ENCODE data around the gene ANKRD60.
A peak's percentile ranks its signal among the peaks of the same experiment; 100 is the strongest.

Gene ANKRD60

DNA sequence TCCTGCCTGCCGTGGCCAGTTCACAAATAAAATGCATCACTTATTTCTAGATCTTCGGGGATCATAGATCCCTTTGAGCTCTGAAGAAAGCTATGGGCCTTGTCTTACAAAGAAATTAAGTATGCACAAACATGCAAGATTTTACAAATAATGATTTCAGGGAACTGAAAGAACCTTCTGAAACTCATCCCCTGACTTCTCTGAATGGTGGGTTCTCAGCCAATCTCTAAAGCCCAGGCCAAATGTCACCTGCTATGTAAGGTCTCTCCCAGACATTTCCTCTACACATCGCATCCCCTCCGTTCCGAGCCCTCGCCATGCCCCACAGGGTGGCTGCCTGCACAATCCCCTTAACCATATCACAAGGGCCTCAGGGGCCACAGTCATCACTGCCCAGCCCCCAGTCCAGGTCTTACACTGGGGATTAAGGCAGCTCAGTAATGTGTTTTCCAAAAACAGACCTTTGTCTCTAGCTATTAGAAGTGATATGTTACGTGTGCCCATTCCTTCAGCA is 16.1 kb upstream of the ANKRD60 start:
- no peak for DNase-seq (ENCODE audit: low spot score)

DNA sequence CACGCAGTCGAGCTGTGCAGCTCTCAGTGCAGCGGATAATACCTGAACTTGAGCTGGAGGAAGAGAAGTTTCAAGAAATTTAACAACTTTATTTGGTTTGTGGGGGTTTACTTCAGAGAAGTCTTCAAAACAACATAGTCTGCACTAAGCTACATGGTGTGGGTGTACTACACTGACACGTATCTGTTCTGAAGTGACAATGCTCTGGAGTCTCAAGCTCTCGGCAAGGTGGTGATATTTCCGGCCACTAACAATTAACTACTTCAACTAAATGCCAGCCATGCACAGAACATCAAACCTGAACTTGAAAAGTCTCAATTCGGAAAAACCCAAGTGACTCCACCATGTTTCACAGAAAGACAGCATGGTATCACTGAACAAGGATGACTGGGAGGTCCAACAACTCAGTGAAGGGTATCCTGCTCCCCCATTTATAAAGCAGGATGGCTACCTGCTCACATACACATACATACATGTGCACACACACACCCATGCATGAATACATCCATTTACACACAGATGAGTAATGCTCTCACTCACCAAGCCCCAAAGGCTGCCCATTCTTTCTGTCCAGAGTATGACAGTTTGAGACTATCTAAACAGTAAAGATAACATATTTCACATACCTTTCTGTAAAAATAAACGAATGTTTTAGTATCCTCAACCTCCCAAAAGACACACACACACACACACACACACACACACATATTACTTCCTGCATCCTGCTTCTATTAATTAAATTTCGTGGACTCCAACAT is 15.4 kb upstream of the ANKRD60 start:
- DNase-seq (ENCODE audit: low spot score): no peak

DNA sequence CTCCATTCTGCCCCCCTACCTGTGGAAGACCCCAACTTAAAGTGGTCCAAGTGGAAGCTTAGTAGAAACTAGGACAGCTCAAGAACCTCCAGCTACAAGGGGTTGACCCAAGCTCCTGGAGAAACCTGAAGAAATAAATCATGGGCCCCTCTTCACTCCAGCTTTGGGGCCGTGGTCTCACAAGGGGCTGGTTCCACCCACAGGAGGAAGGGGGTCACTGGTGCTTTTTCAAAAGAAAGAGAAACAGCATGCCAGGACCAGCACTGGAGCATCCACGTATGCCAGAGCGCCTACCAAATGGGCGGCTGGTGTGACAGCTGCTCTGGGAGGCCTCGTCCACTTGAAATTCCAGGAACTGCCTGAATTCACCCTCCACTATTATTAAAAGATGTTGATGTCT is 14.4 kb upstream of the ANKRD60 start:
- no peak for DNase-seq (ENCODE audit: low spot score)

DNA sequence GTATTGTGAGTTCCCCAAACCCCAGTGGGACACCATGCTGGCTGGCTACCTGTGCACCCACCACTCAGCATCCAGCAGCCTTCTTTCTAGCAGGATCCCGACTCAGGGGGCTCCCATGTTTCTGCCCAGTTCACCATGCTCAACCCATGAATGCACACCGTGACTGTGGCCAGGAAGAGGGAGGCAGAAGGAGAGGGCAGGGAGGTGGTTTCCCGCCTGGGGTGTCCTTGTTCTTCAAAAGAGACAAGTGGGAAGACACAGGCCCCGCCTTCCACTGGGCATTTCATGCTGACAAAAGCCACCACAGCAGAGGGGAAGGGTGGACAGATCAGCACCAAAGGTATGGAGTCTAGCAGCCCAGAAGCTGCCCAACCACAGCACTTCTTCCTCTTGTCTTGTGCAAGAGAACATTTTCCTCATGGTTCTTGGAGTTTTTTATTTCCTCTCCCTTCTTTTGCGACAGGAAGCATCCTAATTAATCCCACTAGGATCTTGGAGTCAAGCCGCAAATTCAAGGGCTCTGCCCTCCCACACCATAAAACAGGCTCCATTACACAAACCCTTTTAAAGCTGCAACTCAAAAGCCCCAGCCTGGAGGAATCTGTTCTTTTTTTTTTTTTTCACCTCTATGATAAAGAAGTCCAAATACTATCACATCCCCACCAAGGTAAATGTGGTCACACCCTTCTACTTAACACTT is 13.5 kb upstream of the ANKRD60 start:
- no peak for DNase-seq (ENCODE audit: low spot score)

DNA sequence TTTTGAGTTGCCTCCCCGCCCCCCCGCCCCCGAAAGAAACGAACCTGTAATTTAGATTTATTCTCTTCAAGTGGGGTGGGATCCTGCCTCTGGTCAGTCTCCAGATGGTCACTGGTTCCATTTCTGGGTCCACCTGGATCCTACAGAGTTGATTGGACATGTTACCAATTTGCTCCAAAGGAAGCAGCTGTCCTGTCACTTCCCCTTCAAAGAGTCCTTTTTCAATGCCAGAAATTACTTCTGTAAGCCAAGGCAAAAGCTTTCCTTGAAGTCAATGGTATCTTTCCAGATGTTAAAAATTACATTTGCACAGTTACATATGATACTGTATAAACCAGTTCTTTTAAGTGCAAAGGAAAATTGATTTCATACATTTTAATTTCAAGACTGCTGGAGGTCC is 12.0 kb upstream of the ANKRD60 start:
- DNase-seq (ENCODE audit: low spot score): no peak

DNA sequence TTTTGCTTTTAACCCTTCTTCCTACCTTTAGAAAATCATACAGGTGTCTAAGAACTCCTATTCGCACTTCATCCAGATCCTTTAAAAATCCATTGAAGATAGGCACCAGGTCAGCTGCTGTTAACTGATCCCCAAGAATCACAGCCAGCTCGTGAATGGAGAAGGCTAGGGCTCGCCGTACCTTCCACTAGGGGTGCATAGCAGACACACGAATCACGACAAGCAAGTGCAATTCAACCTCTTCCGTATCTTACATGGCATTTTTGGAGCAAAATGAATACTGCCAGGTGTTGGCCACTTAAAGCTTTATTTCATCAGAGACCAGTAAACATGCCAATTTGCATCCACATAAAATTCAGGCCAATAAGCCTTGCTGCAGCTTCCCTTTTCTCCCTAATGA is 10.8 kb upstream of the ANKRD60 start:
- DNase-seq (ENCODE audit: low spot score): no peak

DNA sequence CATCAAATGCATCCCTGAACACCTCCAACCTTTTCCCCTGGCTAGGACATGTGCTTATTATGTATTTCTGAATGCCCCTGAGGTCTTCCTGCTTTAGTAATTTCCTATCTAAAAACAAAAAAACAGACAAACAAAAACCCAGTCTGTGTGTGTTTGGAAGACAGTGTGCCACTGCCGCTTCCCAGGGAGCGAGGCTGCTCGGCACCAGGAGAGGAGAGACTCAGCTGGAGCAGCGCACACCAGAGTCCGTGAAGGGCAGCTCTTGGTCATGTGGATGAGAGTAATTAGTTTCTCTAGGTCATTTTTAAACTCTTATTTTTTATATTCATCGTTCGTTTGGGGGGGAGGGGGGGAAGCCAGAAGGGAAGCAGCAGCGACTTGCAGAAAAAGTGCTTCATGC is 10.0 kb upstream of the ANKRD60 start:
- DNase-seq (ENCODE audit: low spot score): no peak

DNA sequence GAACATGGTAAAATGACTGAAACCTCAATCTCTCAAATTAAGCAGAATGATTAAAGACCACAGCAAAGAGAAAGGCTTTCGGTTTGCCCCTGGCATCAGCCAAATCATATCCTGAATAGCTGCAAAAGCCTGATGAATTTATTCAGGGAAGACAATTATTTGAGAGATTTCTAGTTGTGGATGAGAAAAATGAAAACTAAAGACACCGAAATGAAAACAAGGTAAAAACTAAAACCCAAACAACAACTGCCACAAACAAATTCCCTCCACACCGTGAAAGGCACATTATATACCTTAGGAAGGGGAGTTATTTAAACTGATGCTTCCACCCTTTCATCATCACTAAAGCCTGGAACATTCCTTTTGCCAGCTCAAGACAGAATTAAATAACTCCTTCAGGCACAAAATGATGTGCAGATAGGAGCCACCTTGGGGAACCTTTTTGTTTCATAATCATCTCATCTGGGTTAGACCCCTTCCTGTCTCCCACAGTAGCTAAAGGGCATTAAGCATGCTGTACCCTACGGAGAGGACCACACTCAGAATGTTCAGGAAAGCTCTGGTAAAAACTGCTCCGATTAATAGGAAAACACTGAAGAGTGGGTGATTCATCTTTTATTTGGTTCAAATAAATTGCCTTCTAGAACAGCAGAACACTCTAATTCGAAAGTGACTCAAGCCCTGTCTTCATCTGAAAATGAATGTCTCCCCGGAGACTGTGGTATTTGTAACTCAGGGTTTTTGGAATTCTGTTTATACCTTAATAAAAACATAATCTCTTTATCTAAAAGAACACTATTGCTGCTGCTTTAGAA is 9.1 kb upstream of the ANKRD60 start:
- no peak for DNase-seq (ENCODE audit: low spot score)

DNA sequence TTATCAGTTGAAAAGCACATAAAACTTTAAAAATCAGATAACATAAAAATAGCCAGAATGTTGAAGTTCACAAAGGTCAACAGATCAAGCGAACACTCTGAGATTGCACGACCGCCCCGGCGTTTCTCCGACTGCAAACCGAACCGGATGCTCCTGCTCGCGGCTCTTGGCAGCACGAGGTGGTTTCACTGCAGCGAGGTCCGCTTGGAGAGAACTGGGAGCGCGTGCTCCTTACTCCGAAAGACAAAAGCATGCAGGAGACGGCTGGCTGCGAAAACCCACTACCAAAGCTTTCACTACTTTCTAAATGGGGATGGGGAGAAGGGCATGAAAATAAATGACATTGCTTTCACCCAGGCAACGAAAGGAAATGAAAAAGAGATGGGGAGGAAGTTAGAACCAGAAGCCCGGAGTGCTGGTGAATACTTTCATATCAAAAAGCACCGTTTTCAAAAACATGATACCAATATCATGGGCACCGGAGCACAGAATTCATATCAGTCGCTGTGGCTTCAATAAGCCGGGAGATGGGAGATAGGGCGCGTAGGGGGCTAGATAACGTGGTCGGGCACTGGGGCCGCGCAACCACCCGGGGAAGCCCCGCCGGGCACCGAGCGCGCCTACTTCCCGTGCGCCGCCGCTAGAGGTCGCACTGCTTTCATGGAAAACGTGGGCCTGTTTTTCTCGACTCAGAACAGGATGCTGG is 8.3 kb upstream of the ANKRD60 start:
- DNase-seq (ENCODE audit: low spot score): peak; percentile 61

DNA sequence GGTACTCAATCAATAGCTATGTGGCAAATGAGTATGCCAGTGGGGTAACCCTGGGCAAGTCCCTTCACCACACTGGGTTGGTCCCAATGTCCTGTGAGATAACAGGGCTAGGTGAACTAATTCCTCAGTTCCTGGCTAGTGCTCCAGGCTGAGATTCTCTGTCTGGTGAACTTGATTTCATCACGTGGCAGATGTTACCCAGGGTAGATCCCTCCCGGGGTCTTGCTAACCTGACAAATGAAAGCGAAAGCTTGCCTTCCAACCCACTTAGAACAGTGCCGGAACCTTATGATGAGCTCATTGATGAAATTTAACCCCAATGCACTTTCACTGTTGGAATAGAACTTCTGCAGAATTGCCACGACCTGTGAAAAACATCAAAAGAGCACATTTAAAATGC is 6.6 kb upstream of the ANKRD60 start:
- DNase-seq (ENCODE audit: low spot score): no peak

DNA sequence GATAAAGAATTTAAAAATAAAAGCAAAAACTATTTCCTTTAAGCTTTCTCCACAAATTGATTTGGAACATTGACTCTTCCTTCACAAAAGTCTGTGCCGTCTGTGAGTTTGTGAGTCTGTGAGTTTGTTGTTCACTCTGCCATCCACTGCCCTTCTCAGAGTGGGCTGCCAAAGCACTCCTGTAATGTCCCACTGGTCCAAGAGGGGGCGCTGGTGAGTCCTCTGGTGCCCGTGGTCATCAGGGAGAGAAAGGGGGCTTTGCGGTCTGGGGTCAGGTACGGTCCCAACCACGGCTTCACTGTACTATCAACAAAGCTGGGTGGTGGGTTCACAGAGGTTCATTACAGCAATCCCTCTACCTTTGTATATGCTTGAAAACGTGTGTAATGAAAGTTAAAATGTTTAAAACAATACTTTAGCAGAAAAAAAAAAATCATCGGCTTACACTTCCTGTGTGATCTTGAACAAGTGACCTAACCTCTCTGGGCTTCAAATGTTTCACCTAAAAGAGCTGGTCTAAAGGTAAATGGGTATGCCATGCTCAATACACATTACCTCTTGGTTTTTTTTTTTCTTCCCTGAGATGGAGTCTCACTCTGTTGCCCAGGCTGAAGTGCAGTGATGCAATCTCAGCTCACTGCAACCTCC is 5.6 kb upstream of the ANKRD60 start:
- peak; percentile 18 for DNase-seq (ENCODE audit: low spot score)

DNA sequence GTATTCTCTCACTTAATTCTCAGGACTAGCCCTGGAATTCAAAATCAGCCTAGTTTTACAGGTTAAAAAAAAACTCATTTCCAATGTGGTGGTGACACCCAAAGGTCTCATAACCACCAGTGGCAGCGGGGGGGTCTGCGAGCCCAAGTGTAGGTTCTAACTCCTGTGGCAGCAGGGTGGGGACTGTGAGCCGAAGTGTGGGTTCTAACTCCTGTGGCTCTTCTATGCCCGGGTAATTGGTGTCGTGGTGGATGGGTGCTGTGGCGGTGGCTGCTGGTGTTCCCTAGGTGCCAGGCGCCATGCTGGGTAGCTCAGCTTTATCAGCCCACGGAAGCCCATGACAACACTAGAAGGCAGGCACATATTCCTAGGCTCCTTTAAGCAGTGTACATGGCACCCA is 4.9 kb upstream of the ANKRD60 start:
- no peak for DNase-seq (ENCODE audit: low spot score)

DNA sequence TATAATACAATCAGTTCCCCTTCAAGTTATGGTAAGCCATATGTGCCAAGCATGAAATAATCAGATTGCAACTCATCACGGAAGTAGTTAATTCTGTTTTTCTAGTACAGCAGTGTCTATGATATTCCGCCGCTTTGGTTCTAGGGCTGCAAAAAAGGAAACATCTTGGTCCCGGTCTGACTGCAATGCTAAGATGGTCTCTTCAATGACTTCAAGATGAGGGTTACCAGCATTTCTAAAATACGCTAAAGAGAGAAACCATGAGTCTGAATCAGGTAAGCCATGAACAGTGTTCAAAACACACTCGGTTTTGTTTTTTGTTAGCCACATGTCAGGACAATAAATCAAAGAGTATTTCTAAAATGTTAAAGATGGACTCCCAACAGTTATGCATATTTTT is 3.2 kb upstream of the ANKRD60 start:
- DNase-seq (ENCODE audit: low spot score): peak; percentile 34

DNA sequence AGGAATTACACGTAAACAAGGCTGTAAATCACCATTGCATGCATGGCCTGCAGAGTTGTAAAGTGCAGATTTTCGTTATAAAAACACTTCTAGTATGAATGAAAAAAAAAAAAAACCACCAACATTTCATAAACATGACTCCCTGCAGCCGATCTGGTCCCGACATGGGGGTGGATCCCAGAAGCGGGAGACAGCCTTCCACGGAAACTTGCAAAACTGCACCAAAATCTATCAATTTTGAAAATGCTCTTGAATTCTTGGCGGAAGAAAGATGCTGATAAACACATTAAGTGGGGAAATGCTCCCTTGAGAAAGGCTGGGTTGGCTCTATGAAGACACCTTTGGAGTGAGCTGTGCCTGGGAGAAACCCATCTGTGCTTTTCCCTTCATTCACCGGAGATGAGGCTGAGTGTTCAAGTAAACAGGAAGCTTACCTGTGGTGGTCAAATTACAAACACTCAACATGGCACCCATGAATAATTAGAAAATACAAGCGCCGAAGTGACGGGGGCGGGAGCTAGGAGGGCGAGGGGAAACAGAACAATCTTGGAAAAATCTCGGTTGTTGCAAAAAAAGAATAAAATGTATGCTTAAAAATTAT is 845 bp upstream of the ANKRD60 start:
- DNase-seq (ENCODE audit: low spot score): no peak

DNA sequence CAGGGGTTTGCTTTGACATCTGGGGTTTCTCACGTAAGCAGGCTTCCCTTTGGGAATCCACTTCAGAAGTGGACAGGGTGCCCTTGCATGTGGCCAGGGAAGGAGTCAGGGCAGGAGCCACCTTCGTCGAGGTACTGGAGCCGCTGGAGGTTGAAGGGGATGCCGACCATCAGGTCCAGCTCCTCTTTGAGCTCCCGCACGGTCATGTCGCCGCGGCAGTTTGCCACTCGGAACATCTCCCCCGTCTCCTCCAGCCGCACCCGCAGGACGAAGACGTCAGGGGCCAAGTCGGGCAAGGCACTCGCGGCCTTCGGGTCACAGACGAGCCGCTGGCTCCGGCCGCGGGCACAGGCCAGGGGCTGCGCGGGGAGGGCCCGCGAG is 360 bp downstream of the ANKRD60 start:
- DNase-seq (ENCODE audit: low spot score): no peak

DNA sequence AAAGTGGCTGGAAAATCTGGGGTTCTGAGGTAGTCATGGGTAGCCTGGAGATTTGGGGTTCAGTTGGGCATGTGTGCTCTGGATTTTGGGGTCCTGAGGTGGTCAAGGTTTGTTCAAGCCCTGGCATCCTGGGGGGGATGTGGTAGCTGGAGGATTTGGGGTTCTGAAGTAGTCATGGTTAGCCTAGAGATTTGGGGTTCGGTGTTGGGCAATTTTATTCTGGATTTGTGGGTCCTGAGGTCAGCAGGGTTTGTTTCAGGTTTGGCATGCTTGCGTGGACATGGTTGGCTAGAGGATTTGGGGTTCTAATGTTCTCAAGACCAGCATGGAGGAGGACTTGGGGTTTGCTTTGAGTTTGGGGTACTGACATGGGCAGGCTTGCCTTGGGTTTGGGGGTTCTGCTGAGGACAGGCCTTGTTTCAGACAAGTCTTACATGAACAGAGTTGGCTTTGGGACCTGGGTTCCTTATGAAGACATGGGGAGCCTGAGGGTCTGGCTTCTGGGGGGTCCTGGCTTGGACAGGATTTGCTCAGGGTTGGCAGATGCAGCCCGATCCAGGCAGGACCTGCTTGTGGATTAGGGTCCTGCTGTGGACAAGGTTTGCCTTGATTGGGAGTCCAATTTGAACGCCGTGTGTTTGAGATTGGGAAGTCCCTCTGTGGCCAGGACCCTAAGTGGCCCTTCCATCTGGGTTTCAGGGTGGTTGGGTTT is 906 bp downstream of the ANKRD60 start:
- no peak for DNase-seq (ENCODE audit: low spot score)

DNA sequence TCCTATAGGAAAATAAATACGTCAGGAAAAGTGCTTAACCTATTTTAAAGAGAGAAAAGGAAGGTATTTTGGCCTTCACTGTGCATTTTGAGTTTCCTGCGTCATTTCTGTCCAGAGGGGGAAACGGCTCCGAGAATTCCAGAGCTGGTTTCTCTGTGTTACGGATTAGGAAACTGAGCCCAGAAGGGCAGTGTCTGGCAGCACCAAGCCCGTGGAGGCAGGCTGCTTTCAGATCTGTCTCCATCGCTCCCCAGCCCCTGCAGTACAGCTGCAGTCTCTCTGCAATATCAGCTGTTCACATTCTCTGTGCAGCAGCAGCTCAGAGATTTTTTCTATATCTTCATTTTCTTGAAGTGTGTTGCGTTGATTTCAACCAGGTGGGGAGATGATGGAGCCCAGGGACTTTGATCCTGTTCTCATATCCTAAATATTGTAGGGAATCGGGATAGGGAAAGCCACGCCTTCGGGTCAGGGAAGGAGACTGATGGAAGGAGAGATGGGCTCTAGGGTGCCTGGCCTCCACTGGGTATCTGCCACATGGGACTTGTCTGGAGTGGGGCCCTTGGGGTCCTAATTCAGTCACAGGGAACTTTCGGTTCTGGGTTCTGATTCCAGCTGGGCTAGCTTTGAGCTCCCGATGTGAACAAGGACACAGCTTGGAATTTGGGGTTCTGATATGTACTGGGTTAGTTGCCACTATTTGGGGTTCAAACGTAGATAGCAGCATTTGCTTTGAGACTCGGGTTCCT is 2.8 kb downstream of the ANKRD60 start:
- no peak for DNase-seq (ENCODE audit: low spot score)

DNA sequence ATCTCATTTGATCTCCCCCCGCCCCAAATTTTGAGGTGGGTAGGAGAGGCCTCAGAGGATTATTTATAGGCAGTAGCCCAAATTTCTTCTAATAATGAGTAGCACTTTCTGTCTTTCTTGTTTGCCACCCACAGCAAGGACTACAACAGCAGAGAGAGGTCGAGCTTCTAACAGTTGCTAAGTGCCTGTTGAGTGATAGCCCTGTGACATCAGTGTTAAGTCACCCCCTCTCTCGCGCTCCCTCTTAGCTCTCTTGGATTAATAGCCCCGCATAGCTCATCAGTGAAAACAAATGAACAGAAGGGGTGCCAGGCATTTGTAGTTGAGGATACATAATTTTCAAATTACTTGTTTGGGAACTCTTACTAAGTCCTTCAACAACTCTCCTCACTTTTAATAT is 3.5 kb downstream of the ANKRD60 start:
- no peak for DNase-seq (ENCODE audit: low spot score)

DNA sequence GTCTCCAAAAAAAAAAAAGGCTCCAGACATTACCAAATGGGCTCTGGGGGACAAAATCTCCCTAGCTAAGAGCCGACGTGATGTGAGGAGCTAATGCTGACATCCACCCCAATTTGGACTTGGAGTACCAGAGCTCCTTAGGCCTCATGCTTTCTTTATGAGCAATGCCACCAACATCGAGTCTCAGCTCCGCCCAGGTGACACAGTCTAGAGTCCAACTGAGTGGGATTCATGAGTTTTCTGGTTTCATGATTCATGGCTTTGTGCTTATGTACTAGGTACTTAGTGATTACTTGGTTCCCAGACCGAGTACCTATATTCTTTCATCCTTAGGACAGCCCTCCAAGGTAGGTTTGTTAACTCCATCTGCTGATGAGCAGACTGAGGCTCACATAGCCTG is 4.4 kb downstream of the ANKRD60 start:
- DNase-seq (ENCODE audit: low spot score): no peak

Measured in cerebellar cortex (tissue), 1 donor.